ENCODE results near the gene EMID1.

Gene EMID1

DNA sequence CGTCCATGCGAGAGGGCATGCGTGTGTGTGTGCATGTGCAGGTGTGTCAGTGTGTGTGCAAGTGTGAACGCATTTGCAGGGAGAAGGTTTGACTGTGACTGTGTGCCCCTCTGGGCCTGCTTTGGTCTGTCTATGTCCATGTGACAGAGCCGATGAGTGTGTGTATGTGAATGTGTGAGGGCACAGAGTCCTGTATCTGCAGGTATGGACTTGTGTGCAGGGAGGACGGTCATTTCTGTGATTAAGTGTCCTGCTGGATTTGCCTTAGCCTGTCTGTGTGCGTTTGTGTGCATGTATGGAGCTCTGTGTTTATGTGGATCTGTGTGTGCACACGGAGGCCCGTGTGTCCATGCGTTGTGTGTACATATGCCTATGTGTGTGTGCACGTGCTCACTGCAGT is 5.4 kb downstream of the EMID1 start:
- H3K4me3 ChIP-seq (ENCODE audit: low read length) = no peak overlapping the region
- TF ChIP-seq, protein P1, sequence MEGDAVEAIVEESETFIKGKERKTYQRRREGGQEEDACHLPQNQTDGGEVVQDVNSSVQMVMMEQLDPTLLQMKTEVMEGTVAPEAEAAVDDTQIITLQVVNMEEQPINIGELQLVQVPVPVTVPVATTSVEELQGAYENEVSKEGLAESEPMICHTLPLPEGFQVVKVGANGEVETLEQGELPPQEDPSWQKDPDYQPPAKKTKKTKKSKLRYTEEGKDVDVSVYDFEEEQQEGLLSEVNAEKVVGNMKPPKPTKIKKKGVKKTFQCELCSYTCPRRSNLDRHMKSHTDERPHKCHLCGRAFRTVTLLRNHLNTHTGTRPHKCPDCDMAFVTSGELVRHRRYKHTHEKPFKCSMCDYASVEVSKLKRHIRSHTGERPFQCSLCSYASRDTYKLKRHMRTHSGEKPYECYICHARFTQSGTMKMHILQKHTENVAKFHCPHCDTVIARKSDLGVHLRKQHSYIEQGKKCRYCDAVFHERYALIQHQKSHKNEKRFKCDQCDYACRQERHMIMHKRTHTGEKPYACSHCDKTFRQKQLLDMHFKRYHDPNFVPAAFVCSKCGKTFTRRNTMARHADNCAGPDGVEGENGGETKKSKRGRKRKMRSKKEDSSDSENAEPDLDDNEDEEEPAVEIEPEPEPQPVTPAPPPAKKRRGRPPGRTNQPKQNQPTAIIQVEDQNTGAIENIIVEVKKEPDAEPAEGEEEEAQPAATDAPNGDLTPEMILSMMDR (conservative IDR thresholded peaks at IDR 0.05; ENCODE audit: low read length) = no peak
- no peak for DNase-seq (ENCODE audit: low read depth)

DNA sequence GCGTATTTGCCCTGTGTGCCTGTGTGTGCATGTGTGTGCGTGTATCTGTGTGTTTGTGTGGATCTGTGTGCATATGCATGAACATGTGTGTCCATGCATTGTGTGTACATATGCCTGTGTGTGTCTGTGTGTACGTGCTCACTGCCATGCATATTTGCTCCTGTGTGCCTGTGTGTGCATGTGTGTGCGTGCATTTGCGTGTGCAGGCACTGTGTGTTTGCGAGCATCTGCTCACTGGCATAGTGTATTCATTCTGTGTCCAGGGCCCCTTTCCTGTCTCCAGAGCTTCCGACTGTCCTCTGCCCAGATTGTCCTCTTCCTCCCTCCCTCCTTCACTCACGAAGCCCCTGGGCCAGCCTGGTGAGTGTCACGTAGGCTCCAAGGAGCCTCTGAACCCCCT is 5.8 kb downstream of the EMID1 start:
- H3K4me3 ChIP-seq (ENCODE audit: low read length) = no peak overlapping the region
- TF ChIP-seq, protein P1 (conservative IDR thresholded peaks at IDR 0.05; ENCODE audit: low read length) = no peak
- DNase-seq (ENCODE audit: low read depth) = no peak

DNA sequence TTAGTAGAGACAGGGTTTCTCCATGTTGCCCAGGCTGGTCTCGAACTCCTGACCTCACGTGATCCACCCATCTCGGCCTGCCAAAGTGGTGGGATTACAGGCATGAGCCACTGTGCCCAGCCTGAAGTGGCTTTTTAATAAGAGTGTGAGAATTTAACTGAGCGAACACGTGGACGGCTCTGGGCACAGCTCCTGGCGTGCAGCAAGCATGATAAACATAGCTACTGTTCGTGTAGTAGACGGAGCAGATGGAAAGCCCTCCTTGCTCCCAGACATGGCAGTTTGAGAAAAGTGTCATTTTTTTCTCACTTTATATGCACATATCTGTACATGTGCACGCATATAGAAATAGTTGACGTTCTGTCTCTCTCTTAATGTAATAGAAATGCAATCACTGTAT is 7.0 kb downstream of the EMID1 start:
- DNase-seq (ENCODE audit: low read depth) = no peak
- no peak overlapping the region for H3K4me3 ChIP-seq (ENCODE audit: low read length)
- TF ChIP-seq, protein P1 (conservative IDR thresholded peaks at IDR 0.05; ENCODE audit: low read length) = no peak

DNA sequence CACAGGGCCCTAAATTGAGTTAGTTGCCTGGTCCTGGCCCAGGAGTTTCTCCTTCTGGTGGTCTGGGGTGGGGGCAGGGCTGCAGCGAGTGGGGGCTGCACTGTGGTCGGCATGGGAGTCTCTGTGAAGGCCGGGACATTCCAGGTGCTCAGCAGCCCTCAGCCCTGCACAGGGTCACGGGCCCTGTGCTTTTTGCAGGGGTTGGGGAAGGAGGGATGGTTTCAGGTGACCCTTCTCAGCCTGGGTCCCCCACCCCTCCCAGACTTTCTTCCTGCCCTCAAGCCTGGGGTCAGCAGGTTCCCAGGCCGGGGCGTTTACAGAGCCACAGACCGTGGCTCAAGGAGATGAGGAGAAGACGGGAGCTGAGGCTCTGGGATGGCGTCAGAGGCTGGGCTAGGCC is 7.8 kb downstream of the EMID1 start:
- TF ChIP-seq, protein P1 (conservative IDR thresholded peaks at IDR 0.05; ENCODE audit: low read length) = no peak
- no peak overlapping the region for H3K4me3 ChIP-seq (ENCODE audit: low read length)
- DNase-seq (ENCODE audit: low read depth) = no peak

DNA sequence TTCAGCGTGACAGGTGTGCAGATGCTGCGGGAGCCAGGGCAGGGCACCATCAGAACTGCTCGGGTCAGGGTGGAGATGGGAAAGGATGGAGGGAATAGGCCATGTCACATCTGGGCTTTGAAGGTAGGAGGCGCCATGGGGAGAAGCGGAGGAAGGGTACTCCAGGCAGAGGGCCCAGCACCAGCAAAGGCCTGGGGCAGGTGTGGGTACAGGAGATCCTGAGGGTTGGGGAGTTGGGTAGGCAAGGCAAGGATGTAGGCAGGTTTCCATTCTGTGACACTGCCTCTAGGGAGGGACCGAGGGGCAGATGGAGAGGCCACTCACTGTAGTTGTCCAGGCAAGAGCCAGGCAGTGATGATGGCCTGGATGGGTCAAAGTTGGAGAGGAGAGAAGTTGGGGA is 8.5 kb downstream of the EMID1 start:
- no peak overlapping the region for H3K4me3 ChIP-seq (ENCODE audit: low read length)
- TF ChIP-seq, protein P1 (conservative IDR thresholded peaks at IDR 0.05; ENCODE audit: low read length) = no peak
- no peak for DNase-seq (ENCODE audit: low read depth)

DNA sequence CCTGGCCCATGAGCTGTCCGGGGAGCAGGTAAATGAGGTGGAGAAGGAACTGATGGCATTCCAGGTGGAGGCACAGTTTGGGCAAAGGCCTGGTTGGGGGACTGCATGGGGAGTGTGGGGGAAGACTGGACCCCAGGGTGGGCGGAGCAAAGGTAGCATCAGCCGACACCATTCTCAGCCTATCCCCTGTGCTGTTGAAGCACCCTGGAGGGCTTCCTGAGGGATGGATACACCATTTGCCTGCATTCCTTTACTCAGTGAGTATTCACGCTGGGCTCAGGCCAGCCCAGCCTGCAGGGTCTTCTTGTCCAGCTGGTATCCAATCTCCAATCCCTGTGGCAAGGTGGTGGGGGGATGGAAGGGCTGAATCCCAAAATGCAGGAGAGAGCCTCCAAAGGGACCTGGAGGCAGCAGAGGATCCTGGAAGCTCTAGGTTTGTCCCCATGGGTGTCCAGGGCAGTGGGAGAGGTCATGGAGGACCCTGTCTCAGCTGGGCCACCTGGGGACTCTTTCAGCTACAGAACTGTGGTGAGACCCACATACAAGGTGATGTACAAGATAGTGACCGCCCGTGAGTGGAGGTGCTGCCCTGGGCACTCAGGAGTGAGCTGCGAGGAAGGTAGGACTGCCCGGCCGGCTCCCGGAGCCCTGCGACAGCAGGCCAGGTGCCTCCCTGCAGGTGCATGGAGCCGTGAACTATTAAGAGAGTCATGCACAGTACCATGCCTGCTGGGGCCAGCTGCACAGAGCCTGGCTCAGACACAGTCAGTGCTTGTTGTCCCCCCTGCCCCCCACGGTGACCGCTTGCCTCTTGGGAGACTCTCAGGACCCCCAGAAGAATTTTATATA is 9.5 kb downstream of the EMID1 start:
- DNase-seq (ENCODE audit: low read depth) = no peak
- TF ChIP-seq, protein P1 (conservative IDR thresholded peaks at IDR 0.05; ENCODE audit: low read length) = no peak

More for the DNA sequence above, 9.5 kb downstream of the EMID1 start:
- H3K4me3 ChIP-seq (ENCODE audit: low read length) = no peak overlapping the region

Data from AG10803 (cell line).